ENCODE data around the gene POU2F1.
"Not testable (repeated sequence)": the region's sequence is repeated elsewhere in the genome, so short reads cannot be mapped to it uniquely, and the experiment has no call there.

Gene POU2F1

DNA sequence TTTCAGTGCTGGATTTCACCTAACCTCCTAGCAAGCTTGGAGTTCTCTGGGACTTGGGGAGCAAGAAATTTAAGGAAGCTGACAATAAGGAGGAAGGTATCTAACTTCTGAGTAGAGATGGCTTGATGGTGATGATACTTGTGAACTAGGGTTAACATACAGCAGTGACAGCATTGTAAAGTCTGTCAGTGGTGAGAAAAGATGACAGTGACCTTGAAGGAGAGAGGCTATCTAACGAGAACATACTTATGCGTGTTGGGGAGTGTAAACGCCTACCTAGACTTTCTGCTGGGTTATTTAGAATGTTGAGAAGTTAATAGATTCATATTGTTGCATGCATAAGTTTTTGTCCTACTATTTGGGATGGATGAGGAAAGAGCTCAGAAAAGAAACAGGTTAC is 16.3 kb downstream of the POU2F1 start:
- no peak overlapping the region for H3K27ac ChIP-seq
- H3K4me3 ChIP-seq (ENCODE audit: low read depth in 1 of 2, low read length in 1 of 2), result no peak overlapping the region
- peaks cover 4 to 10% of the 10 kb centered on the region in 2 experiments for H3K4me1 ChIP-seq (ENCODE audit: control insufficient read depth in 1 of 2, insufficient read depth in 1 of 2, low read depth in 1 of 2, low read length in 1 of 2)
- H3K36me3 ChIP-seq, result no peaks in the 10 kb centered on the region
- no peaks in the 10 kb centered on the region for H3K9me3 ChIP-seq
- H3K27me3 ChIP-seq, result no peaks in the 10 kb centered on the region
- TF ChIP-seq, protein P1, sequence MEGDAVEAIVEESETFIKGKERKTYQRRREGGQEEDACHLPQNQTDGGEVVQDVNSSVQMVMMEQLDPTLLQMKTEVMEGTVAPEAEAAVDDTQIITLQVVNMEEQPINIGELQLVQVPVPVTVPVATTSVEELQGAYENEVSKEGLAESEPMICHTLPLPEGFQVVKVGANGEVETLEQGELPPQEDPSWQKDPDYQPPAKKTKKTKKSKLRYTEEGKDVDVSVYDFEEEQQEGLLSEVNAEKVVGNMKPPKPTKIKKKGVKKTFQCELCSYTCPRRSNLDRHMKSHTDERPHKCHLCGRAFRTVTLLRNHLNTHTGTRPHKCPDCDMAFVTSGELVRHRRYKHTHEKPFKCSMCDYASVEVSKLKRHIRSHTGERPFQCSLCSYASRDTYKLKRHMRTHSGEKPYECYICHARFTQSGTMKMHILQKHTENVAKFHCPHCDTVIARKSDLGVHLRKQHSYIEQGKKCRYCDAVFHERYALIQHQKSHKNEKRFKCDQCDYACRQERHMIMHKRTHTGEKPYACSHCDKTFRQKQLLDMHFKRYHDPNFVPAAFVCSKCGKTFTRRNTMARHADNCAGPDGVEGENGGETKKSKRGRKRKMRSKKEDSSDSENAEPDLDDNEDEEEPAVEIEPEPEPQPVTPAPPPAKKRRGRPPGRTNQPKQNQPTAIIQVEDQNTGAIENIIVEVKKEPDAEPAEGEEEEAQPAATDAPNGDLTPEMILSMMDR (IDR thresholded peaks at IDR 0.05), result no peak

- no peaks in the 10 kb centered on the region for H3K27me3 ChIP-seq
- TF ChIP-seq, protein P1 (IDR thresholded peaks at IDR 0.05), result no peak
- H3K27ac ChIP-seq, result no peak overlapping the region
- H3K36me3 ChIP-seq, result no peaks in the 10 kb centered on the region
- no peaks in the 10 kb centered on the region for H3K9me3 ChIP-seq
- no peak overlapping the region for H3K4me3 ChIP-seq (ENCODE audit: low read depth in 1 of 2, low read length in 1 of 2)
- H3K4me1 ChIP-seq (ENCODE audit: control insufficient read depth in 1 of 2, insufficient read depth in 1 of 2, low read depth in 1 of 2, low read length in 1 of 2), result peaks cover 4 to 10% of the 10 kb centered on the region in 2 experiments
Measured at GRCh38 chr1:167238713-167239112, 18.0 kb downstream of the POU2F1 start.

- Histone ChIP-seq H3K9me3 (no peaks in the 10 kb centered on the region), H3K4me3 (ENCODE audit: low read depth in 1 of 2, low read length in 1 of 2) (no peak overlapping the region), H3K27ac (no peak overlapping the region), H3K36me3 (no peaks in the 10 kb centered on the region), H3K4me1 (ENCODE audit: control insufficient read depth in 1 of 2, insufficient read depth in 1 of 2, low read depth in 1 of 2, low read length in 1 of 2) (peaks cover 4 to 10% of the 10 kb centered on the region in 2 experiments), H3K27me3 (no peaks in the 10 kb centered on the region)
- TF ChIP-seq, protein P1 (IDR thresholded peaks at IDR 0.05), result no peak
Measured at GRCh38 chr1:167239257-167239656, 18.6 kb downstream of the POU2F1 start.

- H3K4me1 ChIP-seq (ENCODE audit: control insufficient read depth in 1 of 2, insufficient read depth in 1 of 2, low read depth in 1 of 2, low read length in 1 of 2), result no peaks in the 10 kb centered on the region
- no peaks in the 10 kb centered on the region for H3K27me3 ChIP-seq
- H3K4me3 ChIP-seq (ENCODE audit: low read depth in 1 of 2, low read length in 1 of 2), result no peak overlapping the region
- H3K27ac ChIP-seq, result peak overlapping the region; percentile 10
- TF ChIP-seq, protein P1 (IDR thresholded peaks at IDR 0.05), result no peak
- H3K9me3 ChIP-seq, result no peaks in the 10 kb centered on the region
- H3K36me3 ChIP-seq, result no peaks in the 10 kb centered on the region
Measured at GRCh38 chr1:167244244-167244643, 23.6 kb downstream of the POU2F1 start.

DNA sequence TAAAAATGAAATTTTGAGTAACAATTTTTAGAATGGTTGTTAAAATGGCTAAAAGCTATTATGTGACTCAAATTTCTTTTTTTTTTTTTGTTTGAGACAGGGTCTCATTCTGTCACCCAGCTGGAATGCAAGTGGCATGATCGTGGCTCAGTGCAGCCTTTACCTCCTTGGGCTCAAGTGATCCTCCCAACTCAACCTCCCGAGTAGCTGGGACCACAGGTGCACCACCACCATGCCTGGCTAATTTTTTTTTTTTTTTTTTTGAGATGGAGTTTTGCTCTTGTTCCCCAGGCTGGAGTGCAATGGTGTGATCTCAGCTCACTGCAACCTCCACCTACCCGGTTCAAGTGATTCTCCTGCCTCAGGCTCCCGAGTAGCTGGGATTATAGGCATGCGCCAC is 24.5 kb downstream of the POU2F1 start:
- H3K27ac ChIP-seq; H3K4me3 ChIP-seq (ENCODE audit: low read depth in 1 of 2, low read length in 1 of 2); H3K36me3 ChIP-seq; H3K4me1 ChIP-seq (ENCODE audit: control insufficient read depth in 1 of 2, insufficient read depth in 1 of 2, low read depth in 1 of 2, low read length in 1 of 2); H3K9me3 ChIP-seq; H3K27me3 ChIP-seq: not testable (repeated sequence)

GRCh38 chr1:167246971-167247370 is 26.3 kb downstream of the POU2F1 start:
- no peak overlapping the region for H3K27ac ChIP-seq
- no peaks in the 10 kb centered on the region for H3K4me1 ChIP-seq (ENCODE audit: control insufficient read depth in 1 of 2, insufficient read depth in 1 of 2, low read depth in 1 of 2, low read length in 1 of 2)
- no peaks in the 10 kb centered on the region for H3K9me3 ChIP-seq
- no peak overlapping the region for H3K4me3 ChIP-seq (ENCODE audit: low read depth in 1 of 2, low read length in 1 of 2)
- no peaks in the 10 kb centered on the region for H3K36me3 ChIP-seq
- no peaks in the 10 kb centered on the region for H3K27me3 ChIP-seq
- TF ChIP-seq, protein P1 (IDR thresholded peaks at IDR 0.05), result no peak

All from neutrophil (primary cell).